ENCODE results near the gene NSD2.

DNA sequence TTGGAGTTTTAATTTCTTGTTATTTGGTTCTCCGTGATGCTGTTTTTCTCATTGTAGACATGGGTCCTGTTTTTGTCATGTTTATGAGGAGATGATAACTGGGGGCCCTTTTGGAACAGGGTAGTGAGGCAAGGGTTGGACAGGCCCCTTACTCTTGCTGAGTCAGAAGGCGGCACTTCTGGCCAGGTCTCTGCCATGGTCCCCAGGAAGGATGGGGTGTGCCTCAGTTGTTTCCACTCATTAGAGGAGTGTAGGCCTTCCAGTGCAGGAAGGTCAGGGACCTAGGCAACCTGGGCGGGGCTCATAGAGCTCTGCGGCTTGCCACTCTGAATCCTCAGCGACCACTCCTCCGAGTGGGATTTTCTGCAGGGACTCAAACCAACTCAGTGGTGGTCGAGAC is 69.4 kb downstream of the NSD2 start:
- TF ChIP-seq CTCF (IDR thresholded peaks at IDR 0.05) (no peak), POLR2A (IDR thresholded peaks at IDR 0.05) (no peak)

Measured in Peyer's patch (tissue), 4 donors.